ENCODE measurements around the gene ALDH1A2. TPM values are rescaled to one million over a fixed set of nuclear protein-coding genes. Genes with fewer than 3 reads are reported as not detected.

Gene ALDH1A2
- total RNA-seq, 2 donors from 2014 or later = 4.3 to 37.5 TPM

DNA sequence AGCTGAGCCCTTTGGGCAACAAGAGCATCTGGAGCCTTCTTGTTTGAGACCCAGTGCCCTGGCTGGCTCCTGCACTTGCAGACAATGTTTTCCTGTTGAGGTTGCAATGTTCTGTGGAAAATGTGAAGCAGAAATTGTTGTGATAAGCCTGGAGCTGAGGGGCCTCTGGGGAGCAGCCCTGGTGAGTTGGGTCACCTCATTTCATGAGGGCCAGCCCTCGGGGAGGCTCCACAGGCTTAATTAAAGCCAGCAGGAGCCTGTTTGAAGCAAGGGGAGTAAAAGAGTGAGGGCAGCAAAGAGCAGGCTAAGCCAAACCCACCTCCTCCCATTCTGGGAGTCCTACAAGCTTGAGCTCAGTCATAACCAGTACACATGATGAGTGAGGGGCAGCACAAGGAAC, 154.3 kb downstream of the ALDH1A2 start:
- no peak overlapping the region for H3K4me3 ChIP-seq
- no peak overlapping the region for H3K27ac ChIP-seq
- TF ChIP-seq, protein P1, sequence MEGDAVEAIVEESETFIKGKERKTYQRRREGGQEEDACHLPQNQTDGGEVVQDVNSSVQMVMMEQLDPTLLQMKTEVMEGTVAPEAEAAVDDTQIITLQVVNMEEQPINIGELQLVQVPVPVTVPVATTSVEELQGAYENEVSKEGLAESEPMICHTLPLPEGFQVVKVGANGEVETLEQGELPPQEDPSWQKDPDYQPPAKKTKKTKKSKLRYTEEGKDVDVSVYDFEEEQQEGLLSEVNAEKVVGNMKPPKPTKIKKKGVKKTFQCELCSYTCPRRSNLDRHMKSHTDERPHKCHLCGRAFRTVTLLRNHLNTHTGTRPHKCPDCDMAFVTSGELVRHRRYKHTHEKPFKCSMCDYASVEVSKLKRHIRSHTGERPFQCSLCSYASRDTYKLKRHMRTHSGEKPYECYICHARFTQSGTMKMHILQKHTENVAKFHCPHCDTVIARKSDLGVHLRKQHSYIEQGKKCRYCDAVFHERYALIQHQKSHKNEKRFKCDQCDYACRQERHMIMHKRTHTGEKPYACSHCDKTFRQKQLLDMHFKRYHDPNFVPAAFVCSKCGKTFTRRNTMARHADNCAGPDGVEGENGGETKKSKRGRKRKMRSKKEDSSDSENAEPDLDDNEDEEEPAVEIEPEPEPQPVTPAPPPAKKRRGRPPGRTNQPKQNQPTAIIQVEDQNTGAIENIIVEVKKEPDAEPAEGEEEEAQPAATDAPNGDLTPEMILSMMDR (IDR thresholded peaks at IDR 0.05) = no peak
- DNase-seq (ENCODE audit: low spot score) (no peak), ATAC-seq (ENCODE audit: insufficient number of reproducible peaks, low FRiP score, low read depth) (no peak)
- H3K27me3 ChIP-seq (replicated peaks; ENCODE audit: insufficient read depth) = no peaks in the 10 kb centered on the region
- no peaks in the 10 kb centered on the region for H3K4me1 ChIP-seq (ENCODE audit: control insufficient read depth in 1 of 2, low read depth in 2 of 2)
- no peaks in the 10 kb centered on the region for H3K9me3 ChIP-seq
- H3K36me3 ChIP-seq = no peaks in the 10 kb centered on the region

DNA sequence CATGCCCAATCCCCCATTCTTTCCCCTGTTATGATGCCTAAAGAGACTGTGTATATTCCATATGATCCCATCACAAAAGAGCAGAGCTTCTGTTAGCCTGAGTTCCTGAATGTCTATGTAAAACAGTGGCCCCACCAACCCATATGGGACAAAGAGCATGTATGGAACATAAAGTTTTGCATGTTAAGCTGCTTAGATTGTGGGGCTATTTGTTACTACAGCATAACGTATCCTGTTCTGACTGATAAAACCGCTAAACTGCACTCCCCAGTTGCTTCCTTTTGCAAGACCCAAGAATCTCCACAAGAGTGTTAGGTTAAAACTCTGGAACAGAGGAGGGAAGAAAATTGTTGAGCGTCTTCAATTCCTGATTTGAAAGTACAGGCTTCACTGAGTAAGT, 154.8 kb downstream of the ALDH1A2 start:
- H3K4me1 ChIP-seq (ENCODE audit: control insufficient read depth in 1 of 2, low read depth in 2 of 2) = no peaks in the 10 kb centered on the region

DNA sequence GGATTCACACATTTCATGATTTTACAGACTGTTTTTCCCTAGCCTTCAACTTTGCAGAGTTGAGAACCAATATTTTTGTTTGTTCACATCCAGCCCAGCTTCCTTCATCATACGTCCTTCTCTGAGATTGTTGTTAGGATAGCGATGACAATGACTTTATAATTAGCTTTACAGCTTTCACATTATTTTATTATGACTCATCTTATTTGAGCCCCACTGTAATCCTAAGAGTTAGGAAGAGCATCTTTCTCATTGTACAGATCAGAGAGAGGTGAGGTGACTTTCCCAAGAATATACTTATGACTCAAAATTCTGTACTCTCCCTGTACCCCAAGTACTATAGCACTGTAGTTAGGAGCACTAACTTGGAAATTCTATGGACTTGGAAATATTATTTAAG, 156.1 kb downstream of the ALDH1A2 start:
- Histone ChIP-seq H3K27me3 (replicated peaks; ENCODE audit: insufficient read depth) (no peaks in the 10 kb centered on the region), H3K36me3 (no peaks in the 10 kb centered on the region), H3K4me3 (no peak overlapping the region), H3K4me1 (ENCODE audit: control insufficient read depth in 1 of 2, low read depth in 2 of 2) (no peaks in the 10 kb centered on the region), H3K9me3 (no peaks in the 10 kb centered on the region), H3K27ac (no peak overlapping the region)
- TF ChIP-seq, protein P1 (IDR thresholded peaks at IDR 0.05) = no peak
- ATAC-seq (ENCODE audit: insufficient number of reproducible peaks, low FRiP score, low read depth) (no peak), DNase-seq (ENCODE audit: low spot score) (no peak)

More for the DNA sequence above, 154.8 kb downstream of the ALDH1A2 start:
- no peak overlapping the region for H3K4me3 ChIP-seq
- TF ChIP-seq, protein P1 (IDR thresholded peaks at IDR 0.05) = no peak
- H3K36me3 ChIP-seq = no peaks in the 10 kb centered on the region
- no peak for ATAC-seq (ENCODE audit: insufficient number of reproducible peaks, low FRiP score, low read depth)
- H3K9me3 ChIP-seq = no peaks in the 10 kb centered on the region
- no peak overlapping the region for H3K27ac ChIP-seq
- no peak for DNase-seq (ENCODE audit: low spot score)
- no peaks in the 10 kb centered on the region for H3K27me3 ChIP-seq (replicated peaks; ENCODE audit: insufficient read depth)

DNA sequence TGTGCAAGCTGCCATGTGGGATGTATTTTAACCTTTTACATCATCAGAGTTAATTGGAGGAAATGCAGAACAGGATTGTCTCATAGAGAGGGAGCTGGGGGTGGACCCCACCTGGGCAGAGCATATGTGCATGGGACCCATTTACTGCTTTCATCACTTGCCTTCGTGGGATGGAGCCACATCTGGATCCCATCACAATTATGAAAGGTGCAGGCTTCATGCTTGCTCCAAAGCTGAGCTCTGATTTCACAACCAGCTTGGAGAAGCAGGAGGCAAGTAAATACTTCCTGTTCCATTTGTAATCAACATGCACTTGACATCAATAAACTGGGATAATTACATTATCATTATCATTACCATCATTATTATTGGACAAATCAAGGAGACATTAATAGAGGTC, 161.9 kb downstream of the ALDH1A2 start:
- DNase-seq (ENCODE audit: low spot score) = no peak
- Histone ChIP-seq H3K4me3 (no peak overlapping the region), H3K9me3 (no peaks in the 10 kb centered on the region), H3K27me3 (replicated peaks; ENCODE audit: insufficient read depth) (no peaks in the 10 kb centered on the region), H3K36me3 (no peaks in the 10 kb centered on the region), H3K27ac (no peak overlapping the region), H3K4me1 (ENCODE audit: control insufficient read depth in 1 of 2, low read depth in 2 of 2) (no peaks in the 10 kb centered on the region)
- no peak for ATAC-seq (ENCODE audit: insufficient number of reproducible peaks, low FRiP score, low read depth)
- TF ChIP-seq, protein P1 (IDR thresholded peaks at IDR 0.05) = no peak

Other genes starting within 250 kb of the ALDH1A2 start
- gene AQP9, start 72.7 kb upstream of the ALDH1A2 start, total RNA-seq = 10 to 100 TPM in 1 of 2 donors, under 1 TPM in 1; 0.95 to 10.0 TPM

Measured in thoracic aorta (tissue), 2 donors.